Measurements from ENCODE around the gene CCNF.
A peak's percentile ranks its signal among the peaks of the same experiment; 100 is the strongest.
"Not testable (repeated sequence)": the region's sequence is repeated elsewhere in the genome, so short reads cannot be mapped to it uniquely, and the experiment has no call there.

CCNF gene, protein sequence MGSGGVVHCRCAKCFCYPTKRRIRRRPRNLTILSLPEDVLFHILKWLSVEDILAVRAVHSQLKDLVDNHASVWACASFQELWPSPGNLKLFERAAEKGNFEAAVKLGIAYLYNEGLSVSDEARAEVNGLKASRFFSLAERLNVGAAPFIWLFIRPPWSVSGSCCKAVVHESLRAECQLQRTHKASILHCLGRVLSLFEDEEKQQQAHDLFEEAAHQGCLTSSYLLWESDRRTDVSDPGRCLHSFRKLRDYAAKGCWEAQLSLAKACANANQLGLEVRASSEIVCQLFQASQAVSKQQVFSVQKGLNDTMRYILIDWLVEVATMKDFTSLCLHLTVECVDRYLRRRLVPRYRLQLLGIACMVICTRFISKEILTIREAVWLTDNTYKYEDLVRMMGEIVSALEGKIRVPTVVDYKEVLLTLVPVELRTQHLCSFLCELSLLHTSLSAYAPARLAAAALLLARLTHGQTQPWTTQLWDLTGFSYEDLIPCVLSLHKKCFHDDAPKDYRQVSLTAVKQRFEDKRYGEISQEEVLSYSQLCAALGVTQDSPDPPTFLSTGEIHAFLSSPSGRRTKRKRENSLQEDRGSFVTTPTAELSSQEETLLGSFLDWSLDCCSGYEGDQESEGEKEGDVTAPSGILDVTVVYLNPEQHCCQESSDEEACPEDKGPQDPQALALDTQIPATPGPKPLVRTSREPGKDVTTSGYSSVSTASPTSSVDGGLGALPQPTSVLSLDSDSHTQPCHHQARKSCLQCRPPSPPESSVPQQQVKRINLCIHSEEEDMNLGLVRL

DNA sequence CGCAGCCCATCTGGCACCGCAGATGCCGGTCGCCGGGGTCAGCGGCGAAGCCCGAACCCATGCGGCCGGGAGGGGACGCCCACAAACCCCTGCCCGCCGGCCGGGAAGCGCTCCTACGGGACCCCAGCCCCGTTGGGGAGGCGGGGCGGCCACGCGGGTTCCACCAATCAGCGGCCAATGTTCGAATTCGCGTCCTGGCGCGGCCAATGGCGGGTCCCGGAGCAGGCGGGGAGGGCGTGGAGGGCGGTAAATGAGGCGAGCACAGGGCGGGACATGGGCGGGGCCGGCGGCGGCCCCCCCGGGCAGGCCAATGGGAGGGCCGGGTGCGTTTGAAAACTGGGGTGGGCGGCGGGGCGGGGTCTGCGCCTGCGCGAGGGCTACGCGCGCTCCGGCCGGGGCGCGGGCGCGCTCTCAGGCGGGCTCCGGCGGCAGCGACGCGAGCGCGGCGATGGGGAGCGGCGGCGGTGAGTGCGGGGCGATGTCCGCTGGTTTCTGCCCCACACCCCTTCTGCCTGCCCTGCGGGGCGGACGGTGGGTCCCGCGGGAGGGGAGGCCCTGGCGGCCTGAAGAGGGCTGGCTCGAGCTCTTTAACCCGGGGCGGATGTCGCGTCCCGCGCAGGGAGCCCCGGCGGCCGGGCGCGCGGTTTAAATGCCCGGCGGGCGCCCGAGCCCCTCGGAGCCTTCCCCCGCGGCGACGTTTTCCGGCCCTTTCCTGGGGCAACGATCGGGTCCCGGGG, at the start of gene CCNF:
TSS of gene CCNF (plus strand) at position 414 of the 737 bp plus-strand sequence. CDS start at position 449, 35 bp downstream.
- H3K9me3 ChIP-seq (ENCODE audit: control insufficient read depth, insufficient read depth, low read length): no peaks in the 10 kb centered on the region
- H3K4me1 ChIP-seq (ENCODE audit: insufficient read depth, low read length): peaks cover 11% of the 10 kb centered on the region; the same call in 1 of the 2 replicates
- peaks cover 6% of the 10 kb centered on the region for H3K36me3 ChIP-seq (ENCODE audit: insufficient read depth, low read length)
- H3K9ac ChIP-seq (ENCODE audit: low read depth, low read length): peak within 1 kb of the TSS; percentile 88

DNA sequence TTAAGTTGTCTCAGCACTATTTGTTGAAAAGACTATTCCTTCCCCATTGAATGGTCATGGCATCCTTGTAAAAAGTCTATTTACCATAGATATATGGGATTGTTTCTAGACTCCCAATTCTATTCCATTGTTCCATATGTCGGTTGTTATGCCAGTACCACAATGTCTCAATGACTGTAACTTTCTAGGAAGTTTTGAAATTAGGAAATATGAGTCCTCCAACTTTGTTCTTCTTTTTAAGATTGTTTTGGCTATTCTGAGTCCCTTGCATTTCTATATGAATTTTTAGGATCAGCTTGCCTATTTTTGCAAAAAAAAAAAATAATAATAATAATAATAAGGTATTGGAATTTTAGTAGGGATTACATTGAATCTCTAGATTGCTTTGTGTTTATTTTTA, 45.7 kb upstream of the CCNF start:
- H3K9me3 ChIP-seq (ENCODE audit: control insufficient read depth, insufficient read depth, low read length): no peaks in the 10 kb centered on the region
- no peaks in the 10 kb centered on the region for H3K36me3 ChIP-seq (ENCODE audit: insufficient read depth, low read length)
- H3K4me1 ChIP-seq (ENCODE audit: insufficient read depth, low read length): peaks cover 10% of the 10 kb centered on the region
- no peak overlapping the region for H3K9ac ChIP-seq (ENCODE audit: low read depth, low read length)

DNA sequence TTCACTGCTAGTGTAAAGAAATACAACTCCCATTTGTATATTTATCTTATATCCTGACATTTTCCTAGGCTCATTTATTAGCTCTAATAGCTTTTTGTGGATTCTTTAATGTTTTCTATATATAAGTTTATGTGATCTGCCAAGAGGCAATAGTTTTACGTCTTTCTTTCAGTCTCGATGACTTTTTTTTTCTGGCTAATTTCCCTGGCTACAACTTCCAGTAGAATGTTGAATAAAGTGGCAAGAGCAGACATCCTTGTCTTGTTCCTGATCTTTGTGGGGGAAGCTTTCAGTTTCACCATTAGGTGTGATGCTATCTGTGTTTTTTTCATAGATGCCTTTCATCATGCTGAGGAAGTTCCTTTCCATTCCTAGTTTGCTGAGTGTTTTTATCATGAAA, 44.8 kb upstream of the CCNF start:
- Histone ChIP-seq H3K9ac (ENCODE audit: low read depth, low read length) (no peak overlapping the region), H3K4me1 (ENCODE audit: insufficient read depth, low read length) (peaks cover 10% of the 10 kb centered on the region), H3K36me3 (ENCODE audit: insufficient read depth, low read length) (no peaks in the 10 kb centered on the region), H3K9me3 (ENCODE audit: control insufficient read depth, insufficient read depth, low read length) (peaks cover 5% of the 10 kb centered on the region; the same call in 1 of the 2 replicates)

DNA sequence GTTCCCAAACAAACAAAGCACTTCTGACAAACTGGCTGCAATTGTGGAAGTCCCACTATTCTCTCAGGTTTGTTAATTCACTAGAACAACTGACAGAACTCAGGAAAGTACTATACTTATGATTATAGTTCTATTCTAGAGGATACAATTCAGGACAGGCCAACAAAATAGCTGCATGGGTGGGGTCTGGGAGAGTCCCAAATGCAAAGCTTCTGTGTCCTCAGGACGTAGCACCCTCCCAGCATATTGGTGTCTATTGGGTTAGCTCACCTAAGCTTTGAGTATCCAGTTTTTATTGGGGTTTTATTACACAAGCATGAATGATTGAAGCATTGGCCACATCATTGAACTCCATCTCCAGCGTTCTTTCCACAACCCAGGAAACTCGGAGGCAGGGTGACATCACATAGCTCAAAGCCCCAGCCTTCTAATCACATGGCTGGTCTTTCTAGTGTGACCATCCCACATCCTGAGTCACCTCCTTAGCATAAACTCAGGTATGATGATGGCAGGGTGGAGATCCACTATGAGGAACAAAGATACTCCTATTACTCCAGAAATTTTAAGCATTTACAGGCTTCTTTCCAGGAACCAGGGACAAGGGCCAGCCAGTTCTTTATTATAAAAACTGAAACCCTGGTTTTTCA, 43.9 kb upstream of the CCNF start:
- no peak overlapping the region for H3K9ac ChIP-seq (ENCODE audit: low read depth, low read length)
- H3K9me3 ChIP-seq (ENCODE audit: control insufficient read depth, insufficient read depth, low read length): peaks cover 5% of the 10 kb centered on the region; the same call in 1 of the 2 replicates
- peaks cover 10% of the 10 kb centered on the region for H3K4me1 ChIP-seq (ENCODE audit: insufficient read depth, low read length)
- H3K36me3 ChIP-seq (ENCODE audit: insufficient read depth, low read length): no peaks in the 10 kb centered on the region

DNA sequence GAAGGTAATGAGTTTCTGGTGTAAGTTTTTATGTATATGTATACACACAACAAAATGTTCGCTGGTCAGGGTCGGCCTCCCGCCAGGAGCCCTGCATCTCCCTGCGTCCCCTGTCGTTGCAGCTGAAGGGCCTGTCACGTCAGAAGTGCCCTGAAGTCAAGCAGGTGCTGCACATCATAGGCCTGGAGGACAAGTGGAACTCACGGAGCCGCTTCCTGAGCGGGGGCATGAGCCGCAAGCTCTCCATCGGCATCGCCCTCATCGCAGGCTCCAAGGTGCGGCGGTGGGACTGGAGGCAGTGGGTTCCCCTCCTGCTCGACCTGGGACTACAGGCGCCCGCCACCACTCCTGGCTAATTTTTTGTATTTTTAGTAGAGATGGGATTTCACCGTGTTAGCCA, 43.3 kb upstream of the CCNF start:
- H3K9me3 ChIP-seq (ENCODE audit: control insufficient read depth, insufficient read depth, low read length); H3K9ac ChIP-seq (ENCODE audit: low read depth, low read length); H3K36me3 ChIP-seq (ENCODE audit: insufficient read depth, low read length); H3K4me1 ChIP-seq (ENCODE audit: insufficient read depth, low read length): not testable (repeated sequence)

DNA sequence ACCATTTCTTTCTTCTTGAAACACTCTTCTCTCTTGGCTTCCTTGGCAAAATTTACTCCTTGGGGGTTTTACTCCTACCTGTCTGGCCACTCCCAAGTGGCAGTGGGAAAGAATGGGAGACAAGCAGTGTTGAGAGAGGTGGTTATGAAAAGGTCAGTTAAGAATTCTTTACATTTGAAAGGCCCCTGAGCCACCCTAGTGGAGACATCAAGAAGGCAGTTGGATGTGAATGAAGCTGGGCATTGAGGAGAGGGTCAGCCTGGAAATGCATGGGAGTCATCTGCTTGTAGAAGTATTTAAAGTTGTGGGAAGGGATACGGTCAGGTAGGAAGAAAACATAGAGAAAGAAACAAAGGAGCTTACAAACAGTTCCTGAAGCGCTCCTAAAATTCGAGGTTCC, 42.3 kb upstream of the CCNF start:
- Histone ChIP-seq H3K9me3 (ENCODE audit: control insufficient read depth, insufficient read depth, low read length) (peaks cover 5% of the 10 kb centered on the region; the same call in 1 of the 2 replicates), H3K9ac (ENCODE audit: low read depth, low read length) (no peak overlapping the region), H3K4me1 (ENCODE audit: insufficient read depth, low read length) (peaks cover 10% of the 10 kb centered on the region), H3K36me3 (ENCODE audit: insufficient read depth, low read length) (no peaks in the 10 kb centered on the region)

DNA sequence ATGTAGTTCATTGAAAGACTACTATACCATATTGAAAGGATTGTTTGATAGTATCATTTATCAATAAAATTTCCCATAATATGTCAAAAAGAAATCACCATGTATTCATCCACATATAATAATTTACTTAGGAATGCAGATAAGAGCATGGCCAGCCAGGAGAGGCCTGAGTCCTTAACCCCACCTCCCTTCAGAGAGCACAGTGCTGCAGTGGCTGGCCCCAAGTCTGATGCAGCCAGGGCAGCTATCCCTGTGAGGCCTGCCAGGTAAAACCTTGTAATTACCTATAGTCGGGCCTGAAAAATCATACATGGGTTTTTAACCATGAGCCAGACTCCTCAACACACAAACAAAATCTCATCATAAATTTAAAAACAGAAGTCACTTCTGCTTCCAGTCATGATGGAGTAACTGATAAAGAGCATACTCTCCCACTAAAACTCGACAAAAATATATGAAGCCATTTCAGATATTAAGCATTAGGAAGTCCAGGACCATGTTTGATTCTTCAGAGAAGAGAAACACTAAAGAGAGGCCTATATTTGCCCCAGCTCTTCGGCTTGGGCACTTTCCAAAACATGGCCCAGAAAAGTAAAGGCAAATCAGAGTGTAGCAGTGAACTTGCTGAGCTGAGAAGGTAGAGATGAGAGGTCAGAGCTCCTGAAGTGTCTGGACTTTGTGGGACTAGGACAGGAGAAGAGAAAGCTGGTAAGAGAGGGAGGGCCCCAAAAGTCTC, 40.9 kb upstream of the CCNF start:
- no peak overlapping the region for H3K9ac ChIP-seq (ENCODE audit: low read depth, low read length)
- H3K9me3 ChIP-seq (ENCODE audit: control insufficient read depth, insufficient read depth, low read length): peaks cover 5% of the 10 kb centered on the region; the same call in 1 of the 2 replicates
- no peaks in the 10 kb centered on the region for H3K36me3 ChIP-seq (ENCODE audit: insufficient read depth, low read length)
- peaks cover 10% of the 10 kb centered on the region for H3K4me1 ChIP-seq (ENCODE audit: insufficient read depth, low read length)

DNA sequence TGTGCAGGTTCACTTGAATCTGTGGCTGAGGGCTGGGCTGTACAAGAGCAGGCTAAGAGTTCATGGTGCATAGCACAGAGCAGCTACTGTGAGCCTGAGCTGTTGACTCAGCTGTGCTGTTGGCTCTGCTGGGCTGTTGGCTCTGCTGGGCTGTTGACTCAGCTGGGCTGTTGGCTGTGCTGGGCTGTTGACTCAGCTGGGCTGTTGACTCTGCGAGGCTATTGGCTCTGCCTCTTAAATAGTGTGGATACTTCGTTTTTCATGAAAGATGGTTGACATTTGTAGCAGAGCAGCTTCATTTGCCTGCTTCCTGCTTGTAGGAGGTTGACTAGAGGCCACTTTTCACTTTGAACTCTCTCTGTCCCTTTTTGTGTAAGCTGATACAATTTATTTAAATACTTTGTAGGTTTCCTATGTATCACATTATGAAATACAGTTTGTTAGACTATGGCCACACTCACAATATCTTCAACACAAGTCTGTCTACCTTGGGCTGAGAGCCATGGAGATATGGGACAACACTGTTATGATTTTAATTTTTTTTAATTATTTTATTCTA, 40.3 kb upstream of the CCNF start:
- Histone ChIP-seq H3K36me3 (ENCODE audit: insufficient read depth, low read length) (no peaks in the 10 kb centered on the region), H3K9me3 (ENCODE audit: control insufficient read depth, insufficient read depth, low read length) (peaks cover 5% of the 10 kb centered on the region; the same call in 1 of the 2 replicates), H3K4me1 (ENCODE audit: insufficient read depth, low read length) (peaks cover 10% of the 10 kb centered on the region), H3K9ac (ENCODE audit: low read depth, low read length) (no peak overlapping the region)

DNA sequence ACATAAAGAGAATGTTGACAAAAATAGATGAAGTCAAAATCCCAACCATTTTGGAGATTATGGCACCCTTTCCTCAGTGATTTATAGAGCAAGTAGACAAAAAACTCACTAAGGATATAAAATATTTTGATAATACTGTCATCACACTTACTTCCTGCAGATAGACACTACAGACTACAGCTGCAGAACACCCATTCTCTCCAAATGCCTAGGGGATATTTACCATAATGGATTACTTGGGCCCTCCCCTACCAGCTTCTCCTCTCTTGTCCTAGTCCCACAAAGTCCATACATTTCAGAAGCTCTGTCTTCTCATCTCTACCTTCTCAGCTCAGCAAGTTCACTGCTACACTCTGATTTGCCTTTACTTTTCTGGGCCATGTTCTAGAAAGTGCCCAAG, 37.2 kb upstream of the CCNF start:
- no peaks in the 10 kb centered on the region for H3K4me1 ChIP-seq (ENCODE audit: insufficient read depth, low read length)
- no peaks in the 10 kb centered on the region for H3K36me3 ChIP-seq (ENCODE audit: insufficient read depth, low read length)
- peaks cover 5% of the 10 kb centered on the region; the same call in 1 of the 2 replicates for H3K9me3 ChIP-seq (ENCODE audit: control insufficient read depth, insufficient read depth, low read length)
- no peak overlapping the region for H3K9ac ChIP-seq (ENCODE audit: low read depth, low read length)

DNA sequence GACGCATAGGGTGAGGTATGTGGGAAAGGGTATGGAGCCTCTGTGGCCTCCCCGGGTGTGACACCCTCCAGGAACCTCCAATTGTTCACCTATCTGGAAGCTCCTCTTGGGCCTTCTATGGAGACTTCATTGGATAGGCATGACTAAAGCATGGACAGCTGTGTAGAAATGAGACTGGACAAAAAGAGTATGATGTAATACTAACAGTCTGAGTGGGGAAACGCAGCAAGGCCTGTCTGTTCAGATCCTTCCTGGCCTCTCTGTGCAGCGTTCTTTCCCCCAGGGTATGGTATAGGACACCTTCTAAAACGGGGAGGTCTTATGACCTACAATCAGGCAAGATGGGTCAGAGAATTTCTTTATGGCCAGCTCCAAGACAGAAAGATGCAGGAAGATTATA, 30.7 kb upstream of the CCNF start:
- H3K36me3 ChIP-seq (ENCODE audit: insufficient read depth, low read length): no peaks in the 10 kb centered on the region
- H3K9me3 ChIP-seq (ENCODE audit: control insufficient read depth, insufficient read depth, low read length): no peaks in the 10 kb centered on the region

DNA sequence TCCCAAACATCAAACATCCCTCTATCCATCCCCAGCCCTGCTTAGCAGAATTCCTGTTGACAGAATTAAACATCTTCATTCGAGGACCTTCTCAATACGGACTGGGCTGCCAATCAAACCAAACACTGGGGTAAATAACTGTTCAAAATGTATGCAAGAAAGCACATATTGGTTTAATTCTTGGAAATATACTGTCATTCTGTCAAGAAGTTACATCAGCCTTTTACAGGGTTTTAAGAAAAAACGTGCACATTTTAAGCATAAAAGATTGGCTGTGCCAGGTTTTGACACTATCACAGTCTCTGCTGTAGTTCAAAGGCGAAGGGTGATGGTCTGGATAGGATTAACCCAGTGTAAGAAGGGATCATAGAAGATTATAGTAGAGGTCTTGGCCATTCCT, 25.1 kb upstream of the CCNF start:
- Histone ChIP-seq H3K9ac (ENCODE audit: low read depth, low read length) (no peak overlapping the region), H3K4me1 (ENCODE audit: insufficient read depth, low read length) (no peaks in the 10 kb centered on the region), H3K36me3 (ENCODE audit: insufficient read depth, low read length) (no peaks in the 10 kb centered on the region), H3K9me3 (ENCODE audit: control insufficient read depth, insufficient read depth, low read length) (no peaks in the 10 kb centered on the region)

More for the DNA sequence above, 30.7 kb upstream of the CCNF start:
- Histone ChIP-seq H3K4me1 (ENCODE audit: insufficient read depth, low read length) (no peaks in the 10 kb centered on the region), H3K9ac (ENCODE audit: low read depth, low read length) (no peak overlapping the region)

DNA sequence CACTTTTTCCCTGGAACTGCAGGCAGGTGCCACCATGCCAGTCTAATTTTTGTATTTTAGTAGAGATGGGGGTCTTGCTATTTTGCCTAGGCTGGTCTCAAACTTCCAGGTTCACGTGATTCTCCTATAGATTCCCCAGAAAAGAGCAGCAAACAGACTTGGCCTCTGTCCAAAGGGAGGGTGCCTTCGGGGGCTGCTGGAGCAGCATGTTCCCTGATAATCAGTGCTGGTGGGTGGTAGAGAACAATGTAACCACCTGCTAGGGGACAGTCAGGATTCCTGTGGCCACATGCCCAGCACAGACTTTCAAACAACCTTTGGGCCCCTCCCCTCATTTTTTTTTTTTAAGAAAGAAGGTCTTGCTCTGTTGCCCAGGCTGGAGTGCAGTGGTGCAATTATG, 14.2 kb upstream of the CCNF start:
- Histone ChIP-seq H3K9me3 (ENCODE audit: control insufficient read depth, insufficient read depth, low read length) (no peaks in the 10 kb centered on the region), H3K4me1 (ENCODE audit: insufficient read depth, low read length) (no peaks in the 10 kb centered on the region), H3K36me3 (ENCODE audit: insufficient read depth, low read length) (no peaks in the 10 kb centered on the region), H3K9ac (ENCODE audit: low read depth, low read length) (no peak overlapping the region)

DNA sequence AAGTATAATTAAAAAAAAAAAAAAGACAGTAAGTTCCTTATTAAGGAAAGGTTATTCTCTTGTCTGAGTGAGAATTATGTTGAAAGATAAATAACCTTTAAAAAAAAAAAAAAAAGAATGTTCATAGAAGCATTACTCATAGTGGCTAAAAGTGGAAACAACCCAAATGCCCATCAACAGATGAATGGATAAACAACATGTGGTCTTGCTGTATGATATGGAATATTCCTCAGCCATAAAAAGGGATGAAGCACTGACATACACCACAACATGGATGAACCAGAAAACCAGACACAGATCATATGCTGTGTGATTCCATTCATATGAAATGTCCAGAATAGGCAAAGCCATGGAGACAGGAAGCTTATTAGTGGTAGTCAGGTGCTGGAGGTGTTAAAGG, 9.2 kb upstream of the CCNF start:
- no peaks in the 10 kb centered on the region for H3K9me3 ChIP-seq (ENCODE audit: control insufficient read depth, insufficient read depth, low read length)
- H3K36me3 ChIP-seq (ENCODE audit: insufficient read depth, low read length): no peaks in the 10 kb centered on the region
- H3K4me1 ChIP-seq (ENCODE audit: insufficient read depth, low read length): no peaks in the 10 kb centered on the region
- H3K9ac ChIP-seq (ENCODE audit: low read depth, low read length): no peak overlapping the region

Measured in ES-I3 (cell line).